G401 (cell line): ENCODE data around the gene HDAC6. TPM values are rescaled to one million over a fixed set of nuclear protein-coding genes. Genes with fewer than 3 reads are reported as not detected.
"Not testable (repeated sequence)": the region's sequence is repeated elsewhere in the genome, so short reads cannot be mapped to it uniquely, and the experiment has no call there.

Source experiments
- DNase-seq: peaks from one replicate; pipeline ENCODE4 v3.0.0-alpha.2; 2015; ENCODE audit warnings: low spot score
- in situ Hi-C: cut with HindIII; loops from 2 replicates; pipeline ENCODE4 v1.10.0; 2016; ENCODE audit warnings: low sequenced_read_pairs, mixed read lengths
- total RNA-seq: library from RNA; depleted of rRNA; stranded (reverse); fragments of >200 nt; shearing (Covaris generic); gene quantifications from 2 replicates; pipeline ENCODE4 v1.2.3, GENCODE V29; 2014; rRNA removed

Gene HDAC6
- total RNA-seq, 1 experiment from 2014 or later: 118 TPM

GRCh38 chrX:48854121-48854804 lies 52.4 kb downstream of the HDAC6 start:
- DNase-seq, in situ Hi-C loops: not testable (repeated sequence)

- in situ Hi-C loops: no loop called here
- no peak for DNase-seq
Measured at GRCh38 chrX:48854898-48855297, 53.0 kb downstream of the HDAC6 start.

GRCh38 chrX:48864210-48864609 lies 62.3 kb downstream of the HDAC6 start:
- in situ Hi-C loops: no loop called here

GRCh38 chrX:48872017-48872416 lies 70.2 kb downstream of the HDAC6 start:
- DNase-seq, in situ Hi-C loops: not testable (repeated sequence)

More at GRCh38 chrX:48864210-48864609, 62.3 kb downstream of the HDAC6 start:
- no peak for DNase-seq

Other genes with a start within 250 kb of the HDAC6 start
- 297 and 376 TPM in 2 replicates for gene RBM3, start 227.6 kb upstream of the HDAC6 start, total RNA-seq
- gene WDR13, start 204.6 kb upstream of the HDAC6 start, total RNA-seq: 71.3 and 76.8 TPM in 2 replicates
- gene WAS, start 118.3 kb upstream of the HDAC6 start, total RNA-seq: not detected in 2 replicates
- 9.5 and 13.3 TPM in 2 replicates for gene SUV39H1, start 105.3 kb upstream of the HDAC6 start, total RNA-seq
- not detected in 2 replicates for gene GLOD5, start 40.3 kb upstream of the HDAC6 start, total RNA-seq
- not detected in 2 replicates for gene GATA1, start 15.5 kb upstream of the HDAC6 start, total RNA-seq
- 9.6 TPM in 1 of 2 replicates, not detected in the other for gene ERAS, start 24.4 kb downstream of the HDAC6 start, total RNA-seq
- 3.5 TPM in 1 of 2 replicates, not detected in the other for gene PCSK1N, start 33.5 kb downstream of the HDAC6 start, total RNA-seq
- 115 and 138 TPM in 2 replicates for gene TIMM17B, start 95.7 kb downstream of the HDAC6 start, total RNA-seq
- gene PQBP1, start 95.9 kb downstream of the HDAC6 start, total RNA-seq: 96.1 and 119 TPM in 2 replicates
- gene SLC35A2, start 109.6 kb downstream of the HDAC6 start, total RNA-seq: 10.1 and 15.7 TPM in 2 replicates
- gene PIM2, start 117.0 kb downstream of the HDAC6 start, total RNA-seq: 14.6 and 20.6 TPM in 2 replicates
- 70.5 and 75.2 TPM in 2 replicates for gene OTUD5, start 155.5 kb downstream of the HDAC6 start, total RNA-seq
- 0.37 and 0.44 TPM in 2 replicates for gene KCND1, start 169.8 kb downstream of the HDAC6 start, total RNA-seq
- gene GRIPAP1, start 200.2 kb downstream of the HDAC6 start, total RNA-seq: 19.1 and 22.9 TPM in 2 replicates
- 27.3 and 50.0 TPM in 2 replicates for gene TFE3, start 241.3 kb downstream of the HDAC6 start, total RNA-seq